GM19438 (cell line): ENCODE data around the gene AIFM2.
A peak's percentile ranks its signal among the peaks of the same experiment; 100 is the strongest.

Experiments used
- ATAC-seq: cut with Tn5 transposase; IDR thresholded peaks from one replicate; pipeline ENCODE4 v1.9.1; 2021; ENCODE audit warnings: low read depth; ENCODE audit not compliant: unreplicated experiment

AIFM2 gene

GRCh38 chr10:70146489-70147258 lies 14.0 kb upstream of the AIFM2 start, which contains the start of gene TYSND1:
TSS of gene TYSND1 (minus strand) at chr10:70146700. CDS start at chr10:70146586, 114 bp downstream.
- ATAC-seq: peak; percentile 86

- peak; percentile 55 for ATAC-seq
Measured at GRCh38 chr10:70145666-70146488, 13.3 kb upstream of the AIFM2 start.

DNA sequence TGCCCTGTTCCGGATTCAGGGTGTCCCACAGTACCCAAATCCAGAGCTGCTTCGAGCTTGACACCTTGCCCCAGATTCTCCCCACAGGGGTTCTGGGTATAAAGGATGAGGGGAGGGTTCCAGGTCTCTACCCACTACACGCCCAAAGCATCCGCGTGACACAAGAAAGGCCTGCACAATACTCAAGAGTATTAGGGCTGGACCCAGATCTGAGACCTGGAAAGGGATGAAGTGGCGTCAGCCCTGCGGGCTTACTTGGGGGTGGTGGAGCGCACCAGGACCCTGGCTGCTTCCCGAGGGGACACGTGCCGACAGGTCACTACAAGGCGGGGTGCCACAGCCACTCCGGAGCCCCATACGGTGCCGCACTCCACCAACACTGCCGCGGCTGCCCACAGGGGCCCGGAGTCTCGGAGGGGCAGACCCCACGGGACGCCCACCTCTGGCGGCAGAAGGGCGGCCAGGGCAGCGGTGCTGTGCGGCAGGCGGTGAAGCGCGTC lies 12.6 kb upstream of the AIFM2 start:
- ATAC-seq: peak; percentile 9

DNA sequence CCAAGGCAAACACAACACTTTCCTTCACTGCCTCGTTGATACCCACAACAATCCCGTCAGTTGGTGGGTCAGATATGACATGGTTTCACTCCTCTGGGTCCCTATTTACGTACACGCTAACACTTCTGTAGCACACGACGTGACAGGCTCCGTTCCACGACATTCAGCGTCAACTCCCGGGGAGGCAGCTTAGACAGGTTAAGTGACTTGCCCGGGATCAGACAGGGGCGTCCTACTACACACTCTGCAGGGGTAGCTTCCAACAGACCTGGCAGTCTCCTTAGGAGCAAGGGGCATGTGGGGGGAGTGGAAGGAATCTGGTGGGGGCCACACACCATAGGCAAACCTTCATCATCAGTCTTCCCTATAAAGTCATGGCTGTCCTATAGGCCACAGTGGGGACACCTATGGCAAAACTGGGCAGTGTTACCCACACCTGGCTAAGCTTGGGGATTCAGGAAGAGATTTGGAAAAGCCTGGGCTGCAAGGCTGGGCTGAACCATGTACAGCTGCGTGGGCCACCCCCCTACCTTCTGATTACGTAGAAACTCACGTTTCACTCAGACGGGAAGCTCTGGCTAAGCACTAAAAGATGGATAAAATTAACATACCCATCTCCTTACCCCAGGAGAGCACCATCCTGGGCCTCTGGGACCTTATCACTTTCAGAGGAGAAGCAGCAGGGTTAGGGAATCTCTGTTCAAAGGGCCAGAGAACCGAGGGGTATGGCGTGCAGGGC lies 11.9 kb upstream of the AIFM2 start:
- no peak for ATAC-seq

GRCh38 chr10:70142555-70142954 lies 9.9 kb upstream of the AIFM2 start:
- no peak for ATAC-seq

GRCh38 chr10:70140297-70140696 lies 7.7 kb upstream of the AIFM2 start:
- ATAC-seq: no peak

DNA sequence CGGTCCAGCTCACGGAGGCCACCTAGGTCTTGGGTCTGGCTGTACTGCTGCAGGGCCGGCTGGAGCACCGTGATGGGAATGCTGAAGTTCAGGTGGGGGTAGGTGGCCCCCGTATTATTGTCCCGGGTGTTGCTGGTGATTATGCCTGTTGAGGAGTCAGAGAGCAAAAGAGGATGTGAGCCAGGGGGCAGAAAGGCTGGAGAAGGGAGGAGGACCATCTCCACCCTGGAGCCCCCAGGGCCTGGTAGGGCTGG lies 7.3 kb upstream of the AIFM2 start:
- ATAC-seq: no peak

DNA sequence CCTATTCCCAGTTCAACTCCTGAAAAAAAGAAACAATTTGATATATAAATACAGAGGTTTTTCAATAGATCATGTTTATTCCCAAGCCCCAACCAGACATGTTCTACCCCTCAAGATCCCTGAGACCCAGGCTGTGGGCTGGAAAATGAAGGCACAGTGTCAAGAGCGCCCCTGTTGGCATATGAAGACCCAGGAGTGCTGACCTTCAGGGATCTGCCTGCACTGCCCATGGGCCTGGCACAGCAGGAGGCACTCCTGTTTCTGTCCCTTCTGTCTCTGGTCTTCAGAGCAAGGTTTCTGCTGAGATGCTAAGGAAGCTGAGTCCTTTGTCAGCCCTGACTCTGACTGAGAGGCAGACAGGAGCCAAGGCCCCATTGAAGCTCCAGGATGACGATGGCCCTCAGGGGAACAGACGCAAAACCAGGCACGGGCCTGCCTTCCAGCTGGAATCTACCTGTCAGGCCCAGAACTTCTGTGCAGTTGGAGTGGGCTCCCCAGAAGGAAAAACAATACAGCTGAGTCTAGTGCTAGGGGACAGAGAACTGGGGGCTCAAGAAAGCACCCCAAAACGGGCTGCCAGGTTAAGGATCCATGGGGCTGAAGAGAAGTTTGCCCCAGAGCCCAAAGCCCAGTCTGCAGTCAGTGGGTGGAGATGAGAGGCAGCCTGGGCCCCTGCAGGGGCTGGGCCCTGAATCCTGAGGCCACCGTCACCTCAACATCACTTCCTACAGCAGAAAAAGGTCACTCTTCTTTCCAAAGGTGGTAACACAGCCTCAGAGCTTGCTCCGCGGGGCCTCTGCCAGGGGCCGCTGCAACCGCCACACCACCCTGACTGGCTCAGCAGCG lies 6.7 kb upstream of the AIFM2 start:
- no peak for ATAC-seq

DNA sequence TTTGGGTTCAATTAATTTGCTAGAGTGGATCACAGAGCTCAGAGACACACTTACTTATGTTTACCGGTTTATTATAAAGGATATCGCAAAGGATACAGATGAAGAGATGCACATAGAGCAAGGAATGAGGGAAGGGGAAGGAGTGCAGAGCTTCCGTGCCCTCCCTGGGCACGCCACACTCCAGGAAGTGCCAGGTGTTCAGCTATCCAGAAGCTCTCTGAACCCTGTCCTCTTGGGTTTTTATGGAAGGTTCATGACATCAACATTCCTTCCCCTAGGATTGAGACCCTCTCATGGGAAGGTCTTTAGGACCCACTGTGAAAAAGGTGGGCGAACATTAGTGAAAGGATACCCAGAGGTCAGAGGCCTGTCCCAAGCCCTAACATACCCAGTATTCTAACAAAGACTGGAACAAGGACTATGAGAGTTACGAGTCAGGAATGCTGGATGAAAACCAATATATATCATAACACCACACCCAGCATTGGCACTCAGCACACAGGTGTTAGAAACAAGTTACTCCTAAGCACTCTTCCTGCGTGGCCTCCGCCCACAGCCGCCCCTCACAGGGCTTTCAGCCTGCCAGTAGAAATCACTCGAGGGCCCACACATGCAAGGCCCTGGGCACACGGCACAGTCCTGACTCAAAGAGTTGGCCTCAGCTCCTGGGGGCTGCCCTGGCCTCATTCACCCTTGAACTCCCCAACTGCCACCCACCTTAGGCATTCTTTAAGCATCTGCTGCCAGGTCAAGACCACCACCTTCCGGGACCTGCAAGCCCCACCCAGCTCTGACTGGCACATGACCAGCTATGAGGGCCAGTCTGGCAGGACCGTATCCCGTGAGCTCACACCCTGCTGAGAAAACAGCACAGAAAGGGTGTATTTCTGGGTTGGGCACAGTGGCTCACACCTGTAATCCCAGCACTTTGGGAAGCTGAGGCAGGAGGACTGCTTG lies 5.6 kb upstream of the AIFM2 start:
- no peak for ATAC-seq

DNA sequence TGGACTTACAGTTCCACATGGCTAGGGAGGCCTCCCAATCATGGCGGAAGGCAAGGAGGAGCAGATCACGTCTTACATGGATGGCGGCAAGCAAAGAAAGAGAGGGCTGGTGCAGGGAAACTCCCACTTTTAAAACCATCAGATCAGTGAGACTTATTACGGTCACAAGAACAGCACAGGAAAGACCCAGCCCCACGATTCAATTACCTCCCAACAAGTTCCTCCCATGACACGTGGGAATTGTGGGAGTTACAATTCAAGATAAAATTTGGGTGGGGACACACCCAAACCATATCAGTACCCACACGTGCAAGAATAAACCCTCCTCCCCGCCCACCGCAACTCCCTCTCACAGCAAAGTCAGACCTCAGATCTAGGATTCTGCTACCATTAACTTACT lies 4.5 kb upstream of the AIFM2 start:
- no peak for ATAC-seq

DNA sequence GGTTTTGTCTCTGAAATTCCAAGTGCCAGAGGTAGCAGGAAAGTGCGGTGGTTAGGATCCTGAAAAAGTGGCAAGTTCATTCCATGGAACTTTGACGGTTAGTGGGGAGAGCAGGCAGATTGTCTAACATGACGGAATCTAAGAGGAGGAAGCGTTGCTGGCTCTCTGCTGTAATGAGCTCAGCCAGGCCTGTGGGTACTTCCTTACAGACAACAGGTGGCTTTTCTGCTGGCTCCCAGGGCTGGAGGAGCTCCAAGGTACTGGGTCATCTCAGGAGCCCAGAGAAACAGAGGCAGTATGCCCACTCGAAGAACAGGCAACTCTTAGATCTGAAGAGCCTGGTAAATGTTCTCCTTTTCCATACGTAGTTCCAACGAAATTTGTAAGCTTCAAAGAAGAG lies 3.1 kb upstream of the AIFM2 start:
- ATAC-seq: no peak

DNA sequence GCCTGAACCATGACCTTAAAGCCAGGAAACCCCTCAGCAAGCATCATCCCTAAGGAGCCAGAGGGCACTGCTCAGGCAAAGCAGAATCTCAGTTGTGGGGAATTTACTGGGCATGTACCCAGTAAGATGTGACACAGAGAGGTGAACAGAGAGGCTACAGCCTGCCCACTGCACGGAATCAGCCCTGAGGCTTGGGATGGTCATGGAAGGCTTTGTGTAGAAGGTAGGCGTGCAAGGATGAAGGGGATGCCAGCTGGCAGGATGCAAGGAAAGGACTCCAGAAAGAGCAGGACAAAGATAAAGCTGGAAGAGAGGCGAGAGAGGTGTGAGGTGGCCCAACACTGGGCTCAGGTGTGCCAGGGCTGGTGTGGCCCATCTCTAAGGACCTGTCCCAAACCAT lies 2.4 kb upstream of the AIFM2 start:
- no peak for ATAC-seq

DNA sequence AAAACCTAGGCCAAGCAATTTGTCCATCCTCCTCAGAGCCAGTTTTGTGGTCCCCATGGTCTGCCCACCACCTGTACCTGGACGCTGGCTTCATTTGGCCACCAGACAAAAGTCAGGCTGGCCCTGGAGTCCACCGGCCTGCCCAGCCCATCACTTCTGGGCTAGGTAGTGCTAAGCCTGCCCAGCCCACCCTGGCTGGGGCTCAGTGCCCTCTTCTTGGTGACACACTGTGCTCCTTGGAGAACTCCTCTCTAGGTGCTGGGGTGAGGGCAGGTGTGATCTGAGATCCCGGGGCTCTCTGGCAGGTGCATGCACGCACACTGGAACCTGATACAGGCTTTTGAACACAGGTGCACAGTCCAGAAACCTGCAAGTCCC lies 1.1 kb downstream of the AIFM2 start:
- ATAC-seq: no peak

GRCh38 chr10:70130878-70131559 lies 1.6 kb downstream of the AIFM2 start:
- no peak for ATAC-seq

DNA sequence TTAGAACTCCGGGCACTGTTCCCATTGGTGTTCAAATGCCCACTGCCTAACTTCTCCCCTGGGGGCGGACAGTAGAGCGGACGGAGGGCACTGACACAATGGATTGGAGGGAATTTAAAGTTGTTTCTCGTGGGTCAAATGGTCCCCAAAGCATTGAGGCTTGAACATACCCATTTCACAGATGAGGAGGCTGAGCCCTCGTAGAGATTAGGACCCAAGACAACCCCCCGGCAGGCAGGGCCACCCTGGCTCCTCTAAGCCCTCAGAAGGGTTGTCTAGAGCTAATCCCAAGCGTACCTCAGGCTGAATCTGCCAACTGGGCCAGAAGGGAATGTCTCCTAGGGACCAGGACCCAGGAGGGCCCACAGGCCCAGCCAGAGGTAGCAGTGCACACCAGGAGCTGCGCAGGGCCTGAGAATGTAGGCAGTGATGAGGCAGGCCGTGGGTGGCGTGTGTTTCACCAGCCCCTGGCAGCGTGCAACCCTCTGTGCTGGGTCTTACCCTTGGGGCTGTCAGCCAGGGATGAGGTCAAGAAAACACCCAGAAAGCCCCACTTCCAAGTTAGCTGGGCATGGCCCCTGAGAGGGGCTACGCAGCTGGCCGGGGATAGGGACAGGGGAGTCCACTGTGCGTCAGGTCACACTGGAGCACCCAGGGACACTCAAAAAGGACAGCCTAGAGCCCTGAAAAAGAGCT lies 5.8 kb downstream of the AIFM2 start:
- ATAC-seq: no peak

- no peak for ATAC-seq
Measured at GRCh38 chr10:70125918-70126552, 6.6 kb downstream of the AIFM2 start.

GRCh38 chr10:70124918-70125317 lies 7.7 kb downstream of the AIFM2 start:
- no peak for ATAC-seq

GRCh38 chr10:70124415-70124814 lies 8.2 kb downstream of the AIFM2 start:
- no peak for ATAC-seq
